Psoas muscle (tissue), 8 donors: ENCODE data around the gene GALNT9. TPM values are rescaled to one million over a fixed set of nuclear protein-coding genes. Genes with fewer than 3 reads are reported as not detected.
A peak's percentile ranks its signal among the peaks of the same experiment; 100 is the strongest.

Experiments
- ATAC-seq, 4 donors: fragments of 200-7000 bp; cut with Tn5 transposase; one replicate each; pipeline ENCODE4 v1.9.1; 2020; ENCODE audit warnings: moderate library complexity in 3 of 4, mild to moderate bottlenecking in 2 of 4
- DNase-seq, 2 donors: peaks; one replicate each; pipeline ENCODE4 v3.0.0-alpha.2; 2020
- H3K27ac ChIP-seq: fragments of 200-600 bp; one replicate; pipeline ENCODE4 v1.8.0; 2022
- H3K27me3 ChIP-seq, 3 donors: fragments of 200-600 bp in 1 of 3; one replicate each; pipeline versions ENCODE4 v1.6.1 to v1.8.0; 2013 to 2022; ENCODE audit warnings: low read length in 2 of 3, mild to moderate bottlenecking in 2 of 3, moderate library complexity in 1 of 3; ENCODE audit not compliant: insufficient read depth in 3 of 3
- H3K36me3 ChIP-seq, 2 donors: fragments of 200-600 bp in 1 of 2; one replicate each; pipeline versions ENCODE4 v1.6.1 to v1.8.0; 2013 to 2022; ENCODE audit warnings: low read depth in 1 of 2, mild to moderate bottlenecking in 1 of 2, moderate library complexity in 1 of 2; ENCODE audit not compliant: insufficient read depth in 1 of 2
- H3K4me1 ChIP-seq: fragments of 200-600 bp; one replicate; pipeline ENCODE4 v1.8.0; 2022
- H3K4me3 ChIP-seq: fragments of 200-600 bp; one replicate; pipeline ENCODE4 v1.8.0; 2022; ENCODE audit warnings: mild to moderate bottlenecking
- H3K9me3 ChIP-seq: fragments of 200-600 bp; one replicate; pipeline ENCODE4 v1.8.0; 2022
- CTCF ChIP-seq: fragments of 200-600 bp; IDR thresholded peaks from one replicate; pipeline ENCODE4 v1.8.0; 2022; ENCODE audit warnings: antibody characterized with exemption
- WGBS, 3 donors: extraction: QIAGEN DNeasy Blood & Tissue Kit; methylation state at CpG; one replicate each; pipeline versions ENCODE4 v1.1.6 to v1.1.7; 2013; 5-methylcytosine and 5-hydroxymethylcytosine counted together
- intact Hi-C, 2 donors: fragments of 100-400 bp; cut with DNase I; formaldehyde crosslinking; loops; one replicate each; pipeline versions ENCODE4 v1.11.0 to v1.14.2; 2022
- polyA plus RNA-seq, 3 donors: library from polyadenylated mRNA; stranded (reverse); fragments of 200-250 nt; gene quantifications; one replicate each; pipeline ENCODE4 v1.2.3, GENCODE V29; 2013
- total RNA-seq, 4 donors: library from RNA; stranded (reverse); fragmentation: NEBNext Ultra II Directional in 2 of 4; extraction: Animal tissue kit (Norgen Biotek cat#: 25700) in 2 of 4; gene quantifications; one replicate each; pipeline versions ENCODE4 v1.2.1 to v1.2.4, GENCODE V29; 2021 to 2023
- donor health status: healthy with polysubstance abuse.
- donor health status: DM: no; HTN: no; CAD: no; lungs with moderate emphysema.
- donor health status: Bipolar disorder and iron deficiency.
- donor health status: healthy.
- donor health status: DM: yes; HTN: yes; CAD: no.
- donor health status: DM: no; HTN: no; CAD: no.
- donor health status: DM: no; HTN: no; CAD: no.
- donor health status: DM: yes; HTN: yes; CAD: no.

The GALNT9 gene
- total and polyA plus RNA-seq, 7 donors = 0.01 to 0.21 (median 0.08) TPM; not detected in 4

- no peak for TF ChIP-seq CTCF
- DNase-seq = peak; percentile 7 to 49
- no peak for ATAC-seq
- Histone ChIP-seq H3K36me3 (no peaks in the 10 kb centered on the region), H3K27me3 (peaks cover 0 to 59% (median 26%) of the 10 kb centered on the region in 3 donors), H3K4me1 (no peaks in the 10 kb centered on the region), H3K9me3 (no peaks in the 10 kb centered on the region), H3K27ac (no peak overlapping the region), H3K4me3 (no peak overlapping the region)
- WGBS, 3 donors = 52 to 57% (median 52%) methylated on average over 41 to 42 of the region's 42 CpGs
- intact Hi-C loops = no loop called here
Observed at GRCh38 chr12:132352896-132353800, 23.8 kb upstream of the GALNT9 start.

GRCh38 chr12:132351751-132352495 is 22.5 kb upstream of the GALNT9 start:
- no peak for TF ChIP-seq CTCF
- ATAC-seq (no peak), DNase-seq (peak; percentile 6 to 31)
- H3K4me3 ChIP-seq = no peak overlapping the region
- intact Hi-C loops = no loop called here
- no peaks in the 10 kb centered on the region for H3K36me3 ChIP-seq
- no peaks in the 10 kb centered on the region for H3K4me1 ChIP-seq
- H3K27ac ChIP-seq = no peak overlapping the region
- peaks cover 0 to 53% (median 26%) of the 10 kb centered on the region in 3 donors for H3K27me3 ChIP-seq
- 74 to 80% (median 77%) methylated on average over 24 of the region's 24 CpGs for WGBS, 3 donors
- H3K9me3 ChIP-seq = no peaks in the 10 kb centered on the region

GRCh38 chr12:132349501-132350131 is 20.2 kb upstream of the GALNT9 start:
- WGBS, 3 donors = 63 to 91% (median 84%) methylated on average over 1 of the region's 1 CpG
- H3K36me3 ChIP-seq = no peaks in the 10 kb centered on the region
- DNase-seq (no peak), ATAC-seq (no peak)
- no peaks in the 10 kb centered on the region for H3K9me3 ChIP-seq
- peaks cover 0 to 51% (median 24%) of the 10 kb centered on the region in 3 donors for H3K27me3 ChIP-seq
- intact Hi-C loops = no loop called here
- TF ChIP-seq CTCF = no peak
- no peaks in the 10 kb centered on the region for H3K4me1 ChIP-seq
- no peak overlapping the region for H3K27ac ChIP-seq
- H3K4me3 ChIP-seq = no peak overlapping the region

- DNase-seq (peak in 1 of 2 donors; percentile 40), ATAC-seq (no peak)
- WGBS, 3 donors = 89 to 93% (median 90%) methylated on average over 14 of the region's 14 CpGs
- Histone ChIP-seq H3K4me1 (no peaks in the 10 kb centered on the region), H3K4me3 (no peak overlapping the region), H3K9me3 (no peaks in the 10 kb centered on the region), H3K27ac (no peak overlapping the region), H3K36me3 (no peaks in the 10 kb centered on the region), H3K27me3 (peaks cover 0 to 41% (median 18%) of the 10 kb centered on the region in 3 donors)
- TF ChIP-seq CTCF = no peak
- intact Hi-C loops = no loop called here
Observed at GRCh38 chr12:132348176-132348575, 18.8 kb upstream of the GALNT9 start.
